NCI-H1092 treated with DMSO at 0.1 percent for 48 hours (cell line): ENCODE results near the gene IQGAP1.
"Not testable (repeated sequence)": the region's sequence is repeated elsewhere in the genome, so short reads cannot be mapped to it uniquely, and the experiment has no call there.

Experiments
- DNase-seq: peaks from one replicate; lab custom pipeline; 2025; lab: John Stamatoyannopoulos, UW

IQGAP1 gene, protein sequence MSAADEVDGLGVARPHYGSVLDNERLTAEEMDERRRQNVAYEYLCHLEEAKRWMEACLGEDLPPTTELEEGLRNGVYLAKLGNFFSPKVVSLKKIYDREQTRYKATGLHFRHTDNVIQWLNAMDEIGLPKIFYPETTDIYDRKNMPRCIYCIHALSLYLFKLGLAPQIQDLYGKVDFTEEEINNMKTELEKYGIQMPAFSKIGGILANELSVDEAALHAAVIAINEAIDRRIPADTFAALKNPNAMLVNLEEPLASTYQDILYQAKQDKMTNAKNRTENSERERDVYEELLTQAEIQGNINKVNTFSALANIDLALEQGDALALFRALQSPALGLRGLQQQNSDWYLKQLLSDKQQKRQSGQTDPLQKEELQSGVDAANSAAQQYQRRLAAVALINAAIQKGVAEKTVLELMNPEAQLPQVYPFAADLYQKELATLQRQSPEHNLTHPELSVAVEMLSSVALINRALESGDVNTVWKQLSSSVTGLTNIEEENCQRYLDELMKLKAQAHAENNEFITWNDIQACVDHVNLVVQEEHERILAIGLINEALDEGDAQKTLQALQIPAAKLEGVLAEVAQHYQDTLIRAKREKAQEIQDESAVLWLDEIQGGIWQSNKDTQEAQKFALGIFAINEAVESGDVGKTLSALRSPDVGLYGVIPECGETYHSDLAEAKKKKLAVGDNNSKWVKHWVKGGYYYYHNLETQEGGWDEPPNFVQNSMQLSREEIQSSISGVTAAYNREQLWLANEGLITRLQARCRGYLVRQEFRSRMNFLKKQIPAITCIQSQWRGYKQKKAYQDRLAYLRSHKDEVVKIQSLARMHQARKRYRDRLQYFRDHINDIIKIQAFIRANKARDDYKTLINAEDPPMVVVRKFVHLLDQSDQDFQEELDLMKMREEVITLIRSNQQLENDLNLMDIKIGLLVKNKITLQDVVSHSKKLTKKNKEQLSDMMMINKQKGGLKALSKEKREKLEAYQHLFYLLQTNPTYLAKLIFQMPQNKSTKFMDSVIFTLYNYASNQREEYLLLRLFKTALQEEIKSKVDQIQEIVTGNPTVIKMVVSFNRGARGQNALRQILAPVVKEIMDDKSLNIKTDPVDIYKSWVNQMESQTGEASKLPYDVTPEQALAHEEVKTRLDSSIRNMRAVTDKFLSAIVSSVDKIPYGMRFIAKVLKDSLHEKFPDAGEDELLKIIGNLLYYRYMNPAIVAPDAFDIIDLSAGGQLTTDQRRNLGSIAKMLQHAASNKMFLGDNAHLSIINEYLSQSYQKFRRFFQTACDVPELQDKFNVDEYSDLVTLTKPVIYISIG (N-terminal part only)

GRCh38 chr15:90387534-90388461, at the start of gene IQGAP1:
TSS of gene IQGAP1 (plus strand) at chr15:90388242. CDS start at chr15:90388342, 100 bp downstream.
- peak; percentile 87 for DNase-seq

DNA sequence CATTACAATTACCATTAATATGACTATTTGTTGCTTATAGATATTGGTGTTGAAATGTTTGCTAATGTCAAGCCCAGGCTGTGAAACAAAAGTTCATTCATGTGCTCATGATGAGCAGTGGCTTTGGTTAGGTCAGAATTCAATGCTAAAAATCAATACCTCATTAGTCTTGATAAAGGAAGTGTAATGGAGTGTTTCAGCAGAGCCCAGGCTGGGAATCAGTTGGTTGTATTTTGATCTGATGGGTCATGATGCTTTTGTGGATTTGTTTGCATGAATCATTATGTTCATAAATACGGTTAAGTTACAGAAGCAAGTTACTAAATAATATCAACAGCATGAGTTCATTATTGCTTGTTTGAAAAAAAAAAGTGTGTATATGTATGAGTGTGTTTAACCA, 49.5 kb upstream of the IQGAP1 start:
- DNase-seq = no peak

DNA sequence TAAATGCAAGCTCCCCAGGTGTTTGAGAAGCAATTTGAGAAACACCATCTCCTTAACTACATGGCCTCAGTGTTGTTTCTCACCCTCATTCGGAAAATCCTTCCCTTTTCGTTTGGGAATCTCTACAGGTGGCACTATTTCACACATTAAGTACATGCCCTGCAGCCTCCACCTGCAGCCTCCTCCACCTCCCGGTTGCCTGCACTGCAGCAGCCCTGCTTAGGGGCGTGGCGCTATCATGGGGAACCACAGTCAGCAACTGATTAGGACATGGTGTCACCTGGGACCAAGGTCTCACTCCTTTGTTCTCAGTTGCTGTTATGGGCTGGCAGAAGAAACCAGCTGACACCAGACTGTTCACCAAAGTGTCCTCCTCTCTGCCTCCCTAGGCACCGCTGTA, 47.7 kb upstream of the IQGAP1 start:
- no peak for DNase-seq

DNA sequence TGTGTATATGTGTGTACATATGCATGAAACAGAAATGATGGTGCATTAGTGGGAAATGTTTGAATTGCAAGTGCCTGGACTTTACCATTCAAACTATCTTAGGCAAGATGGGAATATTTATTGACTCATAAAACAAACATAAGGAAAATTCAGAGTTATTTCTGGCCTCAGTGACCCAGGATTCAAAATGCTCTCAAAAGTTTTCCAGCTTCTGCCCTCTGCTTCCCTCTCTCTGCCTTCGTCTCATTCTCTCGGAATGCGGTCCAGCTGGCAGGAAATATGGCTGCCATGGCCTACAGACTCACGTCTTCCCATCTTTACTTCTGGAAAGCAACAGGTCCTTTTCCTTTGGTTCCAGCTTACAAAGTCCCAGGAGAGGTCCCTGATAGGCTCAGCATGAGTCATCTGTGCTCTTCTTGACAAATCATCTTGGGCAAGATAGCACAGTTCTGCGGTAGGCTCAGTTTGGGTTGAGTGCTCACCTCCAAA, 44.7 kb upstream of the IQGAP1 start:
- DNase-seq = no peak

- no peak for DNase-seq
Observed at GRCh38 chr15:90344662-90345061, 43.4 kb upstream of the IQGAP1 start.

DNA sequence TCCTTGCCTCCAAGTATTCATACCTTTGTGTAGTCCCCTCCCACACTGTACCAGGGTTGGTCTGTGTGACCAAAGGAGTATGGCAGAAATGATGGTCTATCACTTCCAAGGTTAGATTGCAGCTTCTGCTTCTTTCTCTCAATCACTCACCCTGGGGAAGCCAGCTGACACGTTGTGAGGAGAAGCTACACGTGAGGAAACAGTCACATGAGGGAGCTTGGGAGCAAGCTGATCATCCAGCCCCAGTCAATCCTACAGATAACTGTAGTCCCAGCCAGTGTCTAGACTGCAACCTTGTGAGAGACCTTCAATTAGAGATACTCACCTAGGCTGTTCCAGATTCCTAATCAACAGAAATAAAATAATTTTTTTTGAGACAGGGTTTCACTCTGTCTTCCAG, 42.2 kb upstream of the IQGAP1 start:
- no peak for DNase-seq

DNA sequence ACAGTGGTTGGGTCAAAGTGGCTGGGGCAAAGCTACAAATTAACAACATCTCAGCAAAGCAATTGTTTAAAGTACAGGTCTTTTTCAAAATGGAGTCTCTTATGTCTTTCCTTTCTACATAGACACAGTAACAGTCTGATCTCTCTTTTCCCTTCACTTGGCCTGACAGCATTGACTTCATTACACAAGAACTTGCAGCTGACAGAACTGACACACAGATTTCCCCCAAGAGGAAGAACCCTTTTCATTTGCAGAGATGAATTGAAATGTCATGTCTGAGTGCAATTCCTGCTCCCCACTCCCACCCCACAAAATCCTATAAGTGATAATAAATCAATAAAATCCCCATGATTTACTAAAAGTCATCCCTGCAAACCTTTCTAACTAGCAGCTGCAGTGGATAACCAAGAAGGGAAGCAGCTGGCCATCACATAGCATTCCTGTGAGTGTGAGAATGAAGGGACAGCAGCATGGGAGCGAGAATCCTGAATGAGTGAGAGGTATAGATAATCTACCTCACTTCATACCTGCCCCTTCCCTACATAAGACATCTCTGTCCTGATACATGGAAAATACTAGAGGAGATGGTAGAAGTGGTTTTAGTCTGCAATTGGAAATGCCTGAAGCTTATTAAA, 40.5 kb upstream of the IQGAP1 start:
- DNase-seq = not testable (repeated sequence)

DNA sequence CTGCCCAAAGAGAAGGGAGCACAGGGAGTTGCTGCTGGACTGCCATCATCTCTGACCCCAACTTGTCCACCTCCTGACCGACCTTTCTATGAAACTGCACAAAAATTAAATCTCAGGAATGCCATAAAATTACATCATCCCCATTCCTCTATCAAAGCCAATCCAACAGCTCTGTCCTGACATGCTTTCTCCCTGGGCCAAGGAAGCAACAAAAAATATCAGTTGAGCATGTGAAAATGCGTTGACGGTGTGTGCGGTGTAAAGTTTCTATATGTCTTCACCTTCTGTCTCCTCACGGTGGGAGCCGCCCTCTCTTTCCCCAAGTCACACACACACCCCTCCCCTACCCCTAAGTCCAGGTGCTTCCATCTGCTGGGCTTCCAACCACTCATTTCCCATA, 39.6 kb upstream of the IQGAP1 start:
- no peak for DNase-seq

DNA sequence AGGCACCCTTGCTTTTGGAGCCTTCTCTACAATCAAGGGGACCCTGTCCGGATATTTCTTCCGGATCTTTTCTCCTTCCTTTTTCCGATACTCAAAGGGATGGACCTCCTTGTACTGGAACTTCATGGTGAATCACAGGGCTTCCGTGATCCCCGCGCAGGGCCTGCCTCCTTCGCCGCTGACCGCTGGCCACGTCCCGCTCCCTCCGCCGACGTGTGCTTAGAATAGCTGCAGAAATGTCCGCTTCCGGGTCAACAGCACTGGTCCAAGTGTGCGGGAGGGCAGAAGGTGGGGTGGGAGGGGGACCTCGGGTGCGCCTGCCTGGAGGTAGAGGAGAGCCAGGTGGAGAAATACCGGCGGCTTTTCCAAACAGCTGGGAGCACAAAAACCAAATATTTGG, 39.0 kb upstream of the IQGAP1 start:
- no peak for DNase-seq

DNA sequence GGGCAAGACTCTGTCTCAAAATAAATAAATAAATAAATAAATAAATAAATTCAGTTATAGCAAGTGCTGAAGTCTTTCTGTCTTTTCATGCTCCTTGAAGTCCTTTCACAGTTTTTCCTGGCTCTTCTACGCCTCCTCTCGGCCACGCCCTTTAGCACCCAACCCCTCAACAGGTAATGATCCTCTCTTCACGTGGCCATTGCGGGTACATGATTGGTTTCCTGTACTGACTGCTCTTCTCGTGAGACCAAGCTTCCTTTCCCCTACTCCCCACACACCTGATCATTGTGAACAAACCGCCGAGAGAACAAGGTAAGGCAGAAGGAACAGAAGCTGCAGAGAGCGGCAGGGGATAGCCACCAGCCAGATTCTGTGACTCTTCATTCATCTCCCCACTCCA, 38.2 kb upstream of the IQGAP1 start:
- no peak for DNase-seq

- DNase-seq = peak; percentile 59
Observed at GRCh38 chr15:90351479-90352106, 36.4 kb upstream of the IQGAP1 start.

- peak; percentile 93 for DNase-seq
Observed at GRCh38 chr15:90352107-90352893, 35.7 kb upstream of the IQGAP1 start, which contains the start of gene ZNF774. TSS of gene ZNF774 (plus strand) at chr15:90352284. CDS start at chr15:90354661, 2,377 bp downstream.

DNA sequence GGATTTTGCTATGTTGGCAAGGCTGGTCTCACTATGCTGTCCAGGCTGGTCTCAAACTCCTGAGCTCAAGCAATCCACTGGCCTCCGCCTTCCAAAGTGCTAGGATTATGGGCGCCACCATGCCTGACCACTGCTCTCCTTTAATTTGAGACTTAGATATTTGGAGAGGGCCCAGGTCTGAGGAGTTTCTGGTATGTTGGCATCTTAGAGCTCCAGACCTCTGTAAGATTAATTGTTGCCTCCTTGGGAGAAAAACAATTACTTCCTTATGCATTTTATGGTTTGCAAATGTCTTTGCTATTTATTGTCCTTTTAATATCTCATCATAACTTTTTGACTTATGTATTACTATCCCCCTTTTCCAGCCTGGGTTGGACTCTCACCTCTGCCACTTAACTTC, 33.1 kb upstream of the IQGAP1 start:
- DNase-seq = no peak

- no peak for DNase-seq
Observed at GRCh38 chr15:90358124-90359033, 29.7 kb upstream of the IQGAP1 start.

- no peak for DNase-seq
Observed at GRCh38 chr15:90360746-90361145, 27.3 kb upstream of the IQGAP1 start.

DNA sequence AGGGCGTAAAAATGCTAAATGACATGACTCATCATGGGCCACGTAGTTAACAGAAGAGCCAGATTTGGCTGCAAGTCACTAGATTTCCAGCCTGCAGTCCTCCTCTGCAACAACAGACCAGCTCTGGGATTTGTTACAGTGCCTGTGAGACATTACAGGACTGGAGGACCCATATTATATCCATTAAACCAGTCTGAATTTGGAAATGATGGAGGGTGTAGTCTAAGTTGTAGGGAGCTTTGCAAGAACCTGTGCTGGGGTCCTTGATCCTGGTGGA, 25.2 kb upstream of the IQGAP1 start:
- DNase-seq = no peak

DNA sequence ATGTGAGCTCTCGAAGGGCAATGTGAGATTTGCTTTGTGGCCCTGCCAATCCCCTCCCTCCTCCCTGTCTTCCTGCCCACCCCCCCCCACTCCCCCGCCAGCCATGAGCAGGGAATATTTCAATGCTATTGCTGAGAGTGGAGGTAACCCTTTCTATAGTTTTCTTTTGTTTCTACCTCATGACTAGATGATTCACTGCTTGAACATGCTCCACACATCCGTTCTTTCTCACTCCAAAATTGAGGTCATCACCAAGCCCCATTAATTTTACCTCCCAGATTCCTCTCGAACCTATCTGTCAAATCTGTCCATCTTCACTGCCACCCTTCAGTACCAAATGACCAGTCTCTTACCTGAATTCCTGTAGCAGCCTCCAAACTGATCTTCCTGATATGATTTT, 23.8 kb upstream of the IQGAP1 start:
- DNase-seq = no peak

DNA sequence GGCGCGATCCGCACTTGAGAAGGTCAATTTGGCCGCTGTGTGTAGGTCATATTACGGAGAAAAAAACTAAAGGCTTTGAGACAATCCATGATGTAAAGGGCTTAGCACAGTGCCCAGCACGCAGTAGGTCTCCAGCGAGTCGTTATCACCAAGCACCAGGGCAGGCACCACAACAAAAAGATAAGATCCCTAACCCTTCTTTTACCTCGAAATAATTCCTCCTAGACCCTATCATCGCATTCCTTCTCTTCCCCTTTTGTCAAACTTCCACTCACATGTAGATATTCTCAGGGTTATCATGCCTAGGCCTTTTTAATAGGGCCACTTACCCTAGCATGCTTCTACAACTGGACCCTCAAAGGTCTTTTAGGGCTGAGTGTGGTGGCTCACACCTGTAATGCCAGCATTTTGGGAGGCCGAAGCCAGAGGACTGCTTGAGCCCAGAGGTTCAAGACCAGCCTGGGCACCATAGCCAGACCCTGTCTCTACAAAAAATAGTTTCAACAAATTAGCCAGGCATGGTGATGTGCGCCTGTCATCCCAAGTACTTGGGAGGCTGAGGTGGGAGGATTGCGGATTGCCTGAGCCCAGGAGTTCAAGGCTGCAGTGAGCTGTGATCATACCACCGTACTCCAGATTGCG, 22.5 kb upstream of the IQGAP1 start:
- no peak for DNase-seq
